K562 (cell line): Measurements from ENCODE around the gene LEPR. TPM values are rescaled to one million over a fixed set of nuclear protein-coding genes. Genes with fewer than 3 reads are reported as not detected.

Source experiments
- BHLHE40 ChIP-seq: IDR thresholded peaks from 2 replicates; pipeline ENCODE4 v1.6.1; 2011; ENCODE audit warnings: low read length, improper control_type of control experiment
- ELK1 ChIP-seq: sonication (generic); formaldehyde crosslinking; IDR thresholded peaks from 2 replicates; pipeline ENCODE4 v1.8.1; 2022; ENCODE audit warnings: missing genetic modification reagents
- HEY1 ChIP-seq: fragments of 250-450 bp; sonication (Bioruptor Pico); IDR thresholded peaks from 2 replicates; pipeline ENCODE4 v1.5.0; 2020; ENCODE audit warnings: mild to moderate bottlenecking, moderate library complexity, borderline replicate concordance
- MEF2A ChIP-seq: IDR thresholded peaks from 2 replicates; pipeline ENCODE4 v1.6.1; 2011; ENCODE audit warnings: low read depth, mild to moderate bottlenecking, low read length, moderate library complexity; ENCODE audit not compliant: control insufficient read depth
- MGA ChIP-seq: fragments of 450-650 bp; IDR thresholded peaks from 2 replicates; pipeline ENCODE4 v1.6.1; 2016; ENCODE audit warnings: mild to moderate bottlenecking, moderate library complexity
- MTF1 ChIP-seq: fragments of 250-450 bp; sonication (Bioruptor Pico); IDR thresholded peaks from 2 replicates; pipeline ENCODE4 v1.9.0; 2021; ENCODE audit warnings: moderate library complexity, mild to moderate bottlenecking, inconsistent platforms, borderline replicate concordance
- POLR2AphosphoS2 ChIP-seq: IDR thresholded peaks from 2 replicates; pipeline ENCODE4 v1.6.1; 2012; ENCODE audit warnings: low read length, improper control_type of control experiment
- ZBTB9 ChIP-seq: fragments of 450-650 bp; formaldehyde crosslinking; IDR thresholded peaks from 2 replicates; pipeline ENCODE4 v1.4.0; 2020; ENCODE audit warnings: mild to moderate bottlenecking, moderate library complexity
- ZNF398 ChIP-seq: fragments of 250-450 bp; sonication (Bioruptor Pico); IDR thresholded peaks from 2 replicates; pipeline ENCODE4 v1.8.0; 2021; ENCODE audit warnings: moderate library complexity, mild to moderate bottlenecking, inconsistent platforms
- polyA plus RNA-seq, 8 experiments: library from polyadenylated mRNA; depleted of rRNA in 4 of 8; stranded (reverse) in 5 of 8; unstranded in 3 of 8; fragments of >200 nt; fragmentation: Nextera tagmentation in 2 of 8; fragmentation: Illumina TruSeq in 1 of 8; extraction: Ambion mirVana in 2 of 8; extraction: Trizol in 1 of 8; gene quantifications; 2 replicates each; pipeline versions ENCODE4 v1.2.1 to v1.2.3, GENCODE V29; 2011 to 2014; ENCODE audit warnings: inconsistent platforms in 1 of 8, missing spikeins in 1 of 8
- total RNA-seq, 7 experiments: library from RNA; depleted of rRNA in 6 of 7; stranded (reverse); fragments of >200 nt in 6 of 7; fragmentation: Illumina TruSeq in 2 of 7; extraction: Trizol in 2 of 7; gene quantifications; 2 replicates each; pipeline versions ENCODE4 v1.2.1 to v1.2.3, GENCODE V29; 2011 to 2021; ENCODE audit warnings: low replicate concordance in 1 of 7

The LEPR gene
- total and polyA plus RNA-seq, 9 of the 15 experiments (the other 6 are each of a cell fraction or from before 2014, with no cell fraction given), result 12.2 to 111 (median 43.1) TPM

GRCh38 chr1:65423884-65424572 is 3.6 kb downstream of the LEPR start (continued):
- no peak for TF ChIP-seq ELK1 (CRISPR knock-in tag)
- no peak for TF ChIP-seq ZNF398
- TF ChIP-seq BHLHE40, result no peak
- TF ChIP-seq MGA, result no peak
- no peak for TF ChIP-seq POLR2AphosphoS2
- TF ChIP-seq MTF1 (CRISPR knock-in tag), result no peak
- no peak for TF ChIP-seq ZBTB9 (CRISPR knock-in tag)
- TF ChIP-seq HEY1 (CRISPR knock-in tag), result no peak
- no peak for TF ChIP-seq MEF2A
